HG03439 (cell line): Measurements from ENCODE around the gene SUSD4.
"Not testable (repeated sequence)": the region's sequence is repeated elsewhere in the genome, so short reads cannot be mapped to it uniquely, and the experiment has no call there.

Experiments
- ATAC-seq: cut with Tn5 transposase; IDR thresholded peaks from one replicate; pipeline ENCODE4 v1.9.1; 2021; ENCODE audit warnings: mild to moderate bottlenecking, moderate library complexity; ENCODE audit not compliant: unreplicated experiment

The SUSD4 gene

DNA sequence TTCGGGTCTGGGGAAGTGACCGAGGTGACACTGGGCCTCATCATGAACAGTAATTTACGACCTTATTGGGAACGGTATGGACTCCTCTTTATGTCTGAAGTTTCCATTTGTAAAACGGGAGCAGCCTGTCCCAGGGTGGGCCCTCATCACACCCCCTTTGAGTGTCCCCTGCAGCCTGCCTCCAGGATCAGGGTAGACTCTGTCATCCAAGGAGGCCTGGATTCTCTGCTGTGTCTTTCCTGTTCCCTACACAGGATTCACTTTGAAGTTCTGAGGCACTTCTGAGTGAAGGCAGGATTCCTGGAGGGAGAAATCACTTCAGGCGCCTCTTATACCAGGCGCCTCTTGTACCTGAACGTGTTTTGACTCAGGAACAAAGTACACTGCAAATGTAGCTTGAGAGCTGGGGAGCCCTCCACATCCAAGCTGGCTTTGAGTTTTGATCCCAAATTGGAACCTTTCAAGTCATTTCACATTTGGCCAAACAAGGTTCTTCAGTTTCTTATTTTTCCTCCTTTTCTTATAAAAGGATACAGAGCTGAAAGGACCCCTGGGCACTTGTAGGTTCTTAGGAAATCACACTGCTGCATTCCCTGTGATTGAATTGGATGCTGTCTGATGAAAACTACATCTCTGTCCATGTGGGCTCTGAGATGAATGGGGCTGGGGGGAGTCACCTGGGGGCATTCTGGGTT is 106.0 kb downstream of the SUSD4 start:
- no peak for ATAC-seq

DNA sequence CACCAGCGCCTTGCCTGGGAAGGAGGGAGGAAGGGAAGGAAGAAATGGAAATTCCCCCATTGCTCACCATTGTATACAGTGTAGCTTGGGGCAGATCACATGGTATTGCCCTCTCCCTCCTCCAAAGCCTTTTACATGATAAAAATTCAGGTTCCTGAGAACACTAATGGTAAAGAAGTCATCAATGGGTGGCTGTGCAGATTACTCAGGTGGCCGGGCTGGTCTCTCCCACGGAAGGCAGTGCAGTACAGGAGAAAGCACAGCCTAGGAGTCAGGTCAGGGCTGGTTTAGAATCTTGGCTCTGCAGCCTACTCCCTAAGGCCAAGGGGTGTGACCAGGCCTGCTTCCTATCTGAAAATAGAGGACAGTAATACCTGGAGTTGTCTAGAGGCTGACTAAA is 107.9 kb downstream of the SUSD4 start:
- no peak for ATAC-seq

DNA sequence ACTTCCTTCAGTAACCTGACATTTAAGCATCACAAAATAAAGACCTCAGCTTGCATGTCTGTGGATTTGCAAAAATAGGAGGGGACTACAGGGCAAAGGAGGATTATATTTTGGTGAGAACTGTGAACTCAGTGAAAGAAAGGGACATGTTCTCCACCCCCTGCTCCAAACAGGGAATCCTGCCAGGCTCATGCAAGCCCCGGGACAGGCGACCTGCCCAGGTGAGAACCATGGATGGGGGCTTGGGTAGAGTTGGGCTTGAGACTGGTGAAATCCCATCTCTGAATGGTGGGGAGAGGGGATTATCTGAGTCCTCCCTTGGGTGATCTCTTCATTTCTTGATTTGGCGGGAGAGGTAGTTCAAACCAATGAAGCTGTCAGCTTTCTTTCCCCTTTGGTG is 110.1 kb downstream of the SUSD4 start:
- no peak for ATAC-seq

DNA sequence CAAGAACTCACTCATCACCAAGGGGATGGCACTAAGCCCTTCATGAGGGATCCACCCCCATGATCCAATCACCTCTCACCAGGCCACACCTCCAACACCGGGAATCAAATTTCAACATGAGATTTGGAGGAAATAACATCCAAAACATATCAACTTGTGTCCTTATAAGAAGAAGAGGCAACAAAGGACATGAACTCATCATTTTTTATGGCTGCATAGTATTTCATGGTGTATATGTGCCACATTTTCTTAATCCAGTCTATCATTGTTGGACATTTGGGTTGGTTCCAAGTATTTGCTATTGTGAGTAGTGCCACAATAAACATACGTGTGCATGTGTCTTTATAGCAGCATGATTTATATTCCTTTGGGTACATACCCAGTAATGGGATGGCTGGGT is 112.6 kb downstream of the SUSD4 start:
- not testable (repeated sequence) for ATAC-seq

DNA sequence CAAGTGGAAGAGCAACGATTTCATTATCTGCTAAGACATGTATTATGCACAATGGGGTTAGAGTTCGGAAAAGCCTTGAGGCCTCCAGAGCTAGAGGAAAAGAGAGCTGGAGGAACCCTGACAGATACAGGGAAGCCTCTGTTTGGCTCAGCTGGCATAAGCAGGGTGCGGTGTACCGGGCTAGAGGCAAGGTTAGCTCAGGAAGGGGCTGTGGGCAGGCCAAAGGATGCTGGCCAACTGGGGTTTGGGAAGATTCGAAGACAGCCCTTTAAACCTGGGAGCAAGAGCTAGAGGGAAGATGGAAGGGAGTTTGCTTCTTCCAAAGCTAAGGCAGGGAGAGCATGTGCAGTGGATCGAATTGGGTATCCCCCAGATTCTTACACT is 113.4 kb downstream of the SUSD4 start:
- no peak for ATAC-seq

DNA sequence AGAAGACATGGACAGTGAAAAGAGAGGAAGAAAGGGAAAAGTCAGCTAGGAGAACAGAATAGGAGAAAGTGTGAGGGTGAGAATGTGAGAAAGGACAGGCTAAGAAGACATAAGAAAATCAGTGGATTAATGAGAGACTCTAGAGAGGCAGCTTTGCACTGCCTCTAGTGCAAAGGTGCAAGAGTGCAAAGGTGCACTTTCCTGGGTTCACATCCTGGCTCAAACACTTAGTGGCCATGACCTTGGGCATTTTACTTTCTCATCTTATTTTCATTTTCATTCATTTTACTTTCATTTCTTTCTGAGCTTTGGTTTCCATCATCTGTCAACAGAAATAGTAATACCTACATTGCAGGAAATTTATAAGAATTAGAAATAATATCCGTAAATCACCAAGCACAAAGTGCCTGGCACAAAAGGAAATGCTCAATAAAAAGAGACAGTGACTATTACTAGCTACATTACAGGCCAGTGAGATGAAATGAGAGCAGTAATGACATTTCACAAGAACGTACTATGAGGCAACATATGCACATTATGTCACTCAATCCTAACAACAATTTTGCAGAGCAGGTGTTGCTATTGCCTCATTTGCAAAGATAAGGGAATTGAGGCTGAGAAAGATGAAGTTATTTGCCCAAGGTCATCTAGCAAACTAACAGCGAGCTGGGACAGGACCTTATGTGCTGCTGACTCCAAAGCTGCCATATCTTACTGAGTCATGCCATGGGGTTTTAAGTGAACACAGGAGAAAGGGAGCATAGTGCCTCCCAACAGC is 113.9 kb downstream of the SUSD4 start:
- no peak for ATAC-seq

DNA sequence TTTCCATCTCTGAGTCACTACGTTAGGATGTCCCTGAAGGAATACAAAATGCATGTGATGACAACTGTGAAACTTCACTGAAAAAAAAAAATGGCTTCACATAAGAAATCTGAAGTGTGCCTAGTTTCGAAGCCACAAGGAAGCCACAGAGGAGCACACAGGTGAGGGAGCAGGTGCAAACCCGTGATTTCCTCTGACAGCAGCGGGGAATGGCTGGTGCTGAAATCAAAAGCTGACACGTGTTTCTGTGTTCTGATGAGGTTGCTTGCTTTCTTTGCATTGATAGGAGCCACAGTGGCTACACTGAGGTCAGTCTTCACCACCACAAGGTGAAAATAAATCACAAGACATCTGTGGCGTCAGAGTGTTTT is 115.2 kb downstream of the SUSD4 start:
- ATAC-seq: no peak

DNA sequence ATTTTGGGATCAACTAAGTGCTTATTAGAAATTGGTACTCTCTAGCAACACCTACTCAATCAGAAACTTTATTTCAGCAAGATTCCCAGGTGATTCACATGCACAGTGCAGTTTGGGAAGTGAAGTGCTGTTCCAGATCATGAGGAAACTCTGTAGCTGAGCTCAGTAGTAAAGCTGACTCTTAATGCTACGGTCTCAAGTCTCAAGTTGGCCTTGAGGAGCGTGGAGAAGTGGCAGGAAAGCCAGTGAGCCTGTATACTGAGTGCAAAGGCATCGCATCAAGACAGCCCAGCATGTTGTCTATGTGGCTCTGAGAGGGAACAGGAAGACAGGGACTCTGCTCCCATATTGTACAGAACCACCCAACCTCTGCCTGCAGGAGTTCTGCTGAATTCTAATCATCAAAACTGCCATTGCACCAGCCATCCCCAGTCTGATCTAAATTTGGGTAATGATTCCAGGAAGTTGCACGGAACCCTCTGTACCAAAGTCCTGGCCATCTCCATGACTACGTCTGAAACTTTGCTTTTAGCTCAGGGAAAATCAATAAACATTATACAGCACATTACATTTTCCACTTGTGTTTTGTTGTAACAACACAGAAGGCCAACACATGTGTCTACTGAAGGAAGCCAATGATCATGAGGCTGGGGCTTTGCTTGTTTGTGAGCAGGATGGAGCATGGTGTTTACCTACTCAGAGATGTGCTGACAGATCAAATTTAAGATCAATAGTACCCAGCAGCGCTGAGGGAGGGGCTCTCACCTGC is 115.8 kb downstream of the SUSD4 start:
- ATAC-seq: no peak

DNA sequence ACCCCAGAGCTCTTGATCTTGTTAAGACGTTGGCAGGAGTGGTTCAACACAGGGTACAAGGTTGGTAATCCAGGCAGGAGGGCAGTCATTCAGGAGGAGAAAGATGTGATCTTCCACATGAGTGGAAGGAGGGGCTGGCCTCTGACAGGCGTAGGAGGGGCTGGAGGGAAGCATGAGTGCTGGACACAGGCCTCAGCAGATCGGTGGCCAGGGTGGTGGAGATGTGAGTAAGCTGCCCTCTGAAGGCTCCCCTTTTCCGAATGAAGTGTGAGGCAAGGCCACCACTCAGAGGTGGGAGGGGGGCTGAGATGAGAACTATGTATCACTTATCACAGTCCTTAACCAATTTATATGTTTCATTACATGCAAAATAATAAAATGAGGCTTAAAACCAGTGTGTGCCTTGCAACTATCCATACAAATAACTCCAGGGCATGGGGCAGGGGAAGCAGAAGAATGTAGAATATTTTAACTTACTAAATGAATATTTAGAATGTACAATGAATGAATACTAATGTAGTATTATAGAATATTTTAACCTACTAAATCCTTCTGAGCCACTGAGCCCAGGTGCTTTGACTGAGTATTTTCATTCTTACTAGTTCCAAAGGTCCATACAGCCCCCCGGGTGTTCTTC is 117.4 kb downstream of the SUSD4 start:
- no peak for ATAC-seq

DNA sequence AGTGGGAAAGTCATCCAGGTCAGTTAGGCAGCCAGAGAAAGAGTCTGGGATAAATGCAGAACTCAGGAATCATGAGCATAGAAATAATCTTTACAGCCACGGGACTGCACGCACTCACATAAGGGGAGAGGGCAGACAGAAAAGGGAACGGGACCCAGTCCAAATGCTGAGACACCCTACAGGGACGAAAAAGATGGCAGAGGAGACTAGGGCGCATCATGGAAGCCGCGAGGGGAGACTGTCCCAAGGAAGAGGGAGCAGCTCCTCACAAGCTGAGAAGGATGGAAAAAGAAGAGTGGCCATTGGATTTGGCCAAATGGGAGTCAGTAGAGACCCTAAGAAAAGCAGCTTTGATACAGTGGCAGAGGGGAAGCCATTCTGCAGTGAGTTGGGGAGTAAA is 118.0 kb downstream of the SUSD4 start:
- no peak for ATAC-seq

DNA sequence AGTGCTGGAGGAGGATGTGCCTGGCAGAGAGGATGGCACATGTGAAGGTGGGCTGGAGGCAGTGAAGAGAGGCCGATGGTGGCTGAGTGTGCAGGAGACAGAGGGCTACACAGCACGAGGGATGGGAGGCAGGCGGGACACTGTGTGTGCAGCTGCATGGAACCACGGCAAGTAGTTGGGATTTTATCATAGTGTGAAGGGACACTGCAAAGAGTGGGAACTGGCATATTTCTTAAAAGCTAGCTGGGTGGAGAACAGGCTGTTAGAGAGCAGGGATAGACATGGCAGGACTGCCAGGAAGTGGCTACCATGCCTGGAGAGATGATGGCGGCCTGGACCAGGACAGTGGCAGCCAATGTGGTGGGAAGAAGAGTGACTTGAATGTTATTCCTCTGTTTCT is 118.6 kb downstream of the SUSD4 start:
- ATAC-seq: no peak

DNA sequence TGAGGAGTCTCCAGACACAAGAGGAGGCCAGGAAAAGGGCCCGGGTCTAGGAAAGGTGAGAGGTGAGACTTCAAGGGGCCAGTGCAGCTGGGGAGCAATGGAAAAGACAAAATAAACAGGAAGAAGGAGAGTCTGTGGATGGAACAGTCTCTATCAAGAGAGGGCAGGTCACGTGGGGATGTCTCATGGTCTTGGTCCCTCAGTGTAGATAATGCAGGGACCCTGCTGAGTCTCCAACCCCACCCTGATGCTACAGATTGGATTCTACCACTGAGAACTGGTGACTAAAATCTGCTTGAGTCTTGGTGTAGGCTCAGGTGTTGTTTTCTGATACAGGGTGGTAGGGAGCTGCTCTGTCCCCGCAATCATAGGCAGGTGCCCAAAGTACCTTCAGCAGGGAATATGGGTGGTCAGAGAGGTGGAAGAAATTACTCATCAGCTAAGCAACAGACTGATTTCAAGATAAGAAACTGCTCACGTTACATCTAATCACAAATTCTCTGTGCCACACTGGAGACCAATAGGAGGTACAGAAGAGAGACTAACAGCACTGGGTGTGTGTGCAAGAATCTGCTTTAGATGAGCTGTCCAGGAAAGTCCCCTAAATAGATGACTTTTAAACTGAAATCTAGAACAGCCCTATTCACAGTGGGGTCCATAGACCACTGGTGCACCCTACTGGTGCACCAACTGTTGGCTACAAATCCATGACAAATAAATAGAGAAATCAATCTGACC is 119.4 kb downstream of the SUSD4 start:
- ATAC-seq: no peak

DNA sequence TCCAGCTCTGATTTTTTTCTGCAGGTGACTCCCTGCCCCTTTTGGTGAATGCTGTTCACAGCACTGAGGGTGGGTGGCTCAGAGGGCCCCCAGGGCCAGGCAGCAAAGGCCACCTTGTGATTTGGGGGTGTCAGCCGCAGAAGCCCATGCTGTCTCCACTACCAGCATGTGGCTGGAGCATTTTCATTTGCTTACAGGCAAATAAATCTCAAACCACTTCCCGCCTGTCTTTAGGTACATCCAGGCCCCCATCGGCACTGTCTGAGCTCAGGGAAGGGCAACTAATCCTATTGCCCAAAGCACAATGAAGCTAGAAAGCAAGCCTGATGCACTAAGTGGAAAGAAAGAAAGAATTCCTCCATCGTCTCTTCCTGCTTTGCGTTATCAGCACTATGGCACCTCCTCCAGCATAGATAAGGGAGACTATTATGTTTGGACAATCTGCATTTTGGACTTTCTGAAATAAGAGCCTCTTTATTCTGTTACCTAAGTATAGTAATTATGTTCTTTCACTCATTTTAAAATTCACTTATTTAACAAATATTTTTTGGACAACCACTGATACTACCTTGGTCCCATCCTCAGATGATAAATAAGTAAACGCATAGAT is 120.4 kb downstream of the SUSD4 start:
- ATAC-seq: no peak

DNA sequence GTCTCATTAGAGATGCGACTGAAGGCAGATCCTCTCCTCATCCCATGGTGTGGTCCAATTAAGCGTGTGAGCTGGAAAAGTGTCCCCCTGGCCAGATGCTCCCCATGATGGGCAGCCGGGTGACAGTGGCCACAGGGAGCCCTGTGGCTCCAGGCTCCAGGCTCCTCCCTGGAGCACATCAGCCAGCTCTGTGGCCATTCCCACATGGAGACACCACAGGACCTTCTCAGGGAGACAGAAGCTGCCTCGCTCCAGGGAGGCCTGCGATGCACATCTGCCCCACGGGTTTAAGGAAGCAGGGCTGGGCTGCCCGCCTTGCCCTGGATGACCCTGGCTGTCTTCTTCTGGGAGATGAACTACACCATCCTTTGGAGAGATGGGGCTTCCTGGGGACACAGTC is 121.0 kb downstream of the SUSD4 start:
- no peak for ATAC-seq

DNA sequence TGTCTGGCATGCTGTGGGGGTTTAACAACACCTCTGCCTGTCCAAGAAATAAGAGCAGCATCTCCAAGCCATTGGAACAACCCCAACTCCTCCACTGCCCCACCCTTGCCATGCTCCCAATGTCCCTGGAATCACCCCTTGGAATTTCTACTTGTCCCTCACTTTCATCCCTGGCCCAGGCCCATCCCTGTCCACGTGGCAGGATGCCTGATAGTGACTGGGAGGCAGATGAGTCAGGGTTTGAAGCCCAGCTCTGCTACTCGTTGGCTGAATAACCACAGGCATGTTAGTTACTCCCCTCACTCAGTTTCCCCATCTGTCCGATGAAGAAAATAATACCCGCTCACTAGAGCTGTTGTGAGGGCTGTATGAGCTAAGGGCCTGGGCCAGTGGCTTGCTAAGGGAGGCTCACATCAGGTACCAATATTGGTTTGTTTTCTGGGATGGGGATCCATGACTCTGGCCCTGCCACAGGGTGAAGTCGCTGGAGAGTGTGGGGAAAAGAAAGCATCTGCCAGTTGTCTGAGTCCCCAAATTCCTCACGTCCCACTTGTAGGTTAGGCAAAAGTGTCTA is 121.5 kb downstream of the SUSD4 start:
- no peak for ATAC-seq

DNA sequence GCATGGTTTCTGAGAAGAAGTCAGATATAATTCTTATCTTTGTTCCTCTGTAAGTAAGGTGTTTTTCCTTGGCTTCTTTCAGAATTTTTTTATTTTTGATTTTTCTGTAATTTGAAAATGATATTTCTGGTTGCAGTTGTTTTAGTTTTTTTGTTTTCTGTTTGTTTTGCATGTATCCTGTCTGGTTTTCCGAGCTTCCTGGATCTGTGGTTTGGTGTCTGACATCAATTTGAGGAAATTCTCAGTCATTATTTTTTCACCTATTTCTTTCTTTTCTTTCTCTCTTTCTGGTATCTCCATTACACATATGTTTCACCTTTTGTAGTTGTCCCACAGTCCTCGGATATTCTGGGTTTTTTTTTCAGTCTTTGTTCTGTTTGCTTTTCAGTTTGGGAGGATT is 123.9 kb downstream of the SUSD4 start:
- no peak for ATAC-seq

DNA sequence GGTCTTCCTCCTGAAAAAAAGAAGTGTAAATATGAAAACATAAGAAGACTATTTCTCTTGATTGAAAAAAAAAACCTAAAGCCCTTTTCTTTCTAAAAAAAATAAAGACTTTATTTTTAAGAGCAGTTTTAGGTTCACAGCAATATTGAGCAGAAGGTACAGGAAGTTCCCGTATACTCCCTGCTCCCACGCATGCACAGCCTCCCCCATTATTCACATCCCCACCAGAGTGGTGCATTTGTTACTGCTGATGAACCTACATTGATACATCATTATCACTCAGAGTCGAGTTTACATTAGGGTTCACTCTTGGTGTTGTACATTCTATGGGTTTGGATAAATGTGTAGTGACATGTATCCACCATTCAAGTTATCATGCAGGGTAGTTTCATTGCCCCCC is 128.9 kb downstream of the SUSD4 start:
- ATAC-seq: no peak

DNA sequence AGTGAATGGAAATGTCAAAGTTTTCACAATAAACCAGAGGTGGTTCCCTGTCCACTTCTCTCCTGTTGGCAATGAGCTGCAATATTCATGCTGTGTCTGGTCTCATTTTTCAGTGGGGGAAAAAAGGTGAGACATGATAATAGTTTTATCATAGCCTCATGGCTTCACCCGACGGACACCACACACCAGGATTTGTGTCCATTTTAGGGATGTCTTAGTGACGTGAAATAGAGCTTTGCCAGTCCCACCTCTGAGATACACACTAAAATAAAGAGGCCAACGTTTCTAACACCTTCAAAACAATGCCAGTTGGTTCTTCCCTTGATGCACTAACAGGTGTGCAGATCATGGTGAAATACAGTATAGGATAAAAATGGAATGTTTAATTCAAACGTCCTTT is 129.4 kb downstream of the SUSD4 start:
- ATAC-seq: no peak

DNA sequence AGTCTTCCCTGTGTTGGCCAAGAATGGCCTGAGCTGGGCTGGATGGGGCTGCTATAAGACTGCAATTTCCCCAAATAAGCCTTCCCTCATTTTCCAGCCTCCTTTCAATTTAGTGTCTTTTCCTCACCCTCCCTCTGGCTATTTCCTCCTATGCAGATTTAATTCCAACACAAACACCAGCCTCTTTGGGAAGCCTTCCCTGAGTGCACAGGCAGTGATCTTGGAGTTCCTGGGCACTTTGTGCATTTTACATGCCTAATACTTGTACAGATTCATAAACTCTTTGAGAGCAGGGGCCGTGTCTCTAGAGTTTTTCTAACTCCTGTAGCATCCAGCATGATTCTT is 129.8 kb downstream of the SUSD4 start:
- no peak for ATAC-seq
